ENCODE results near the gene WFDC1.

WFDC1 gene

GRCh38 chr16:84294531-84295142 is at the start of gene WFDC1:
Gene WFDC1 (plus strand): TSS chr16:84294878. CDS start chr16:84294972, 94 bp downstream.
- DNase-seq (ENCODE audit: low read depth in 3 of 3, low spot score in 1 of 3), result no peak

- no peak for DNase-seq (ENCODE audit: low read depth in 3 of 3, low spot score in 1 of 3)
Observed at GRCh38 chr16:84245956-84246678, 48.6 kb upstream of the WFDC1 start.

DNA sequence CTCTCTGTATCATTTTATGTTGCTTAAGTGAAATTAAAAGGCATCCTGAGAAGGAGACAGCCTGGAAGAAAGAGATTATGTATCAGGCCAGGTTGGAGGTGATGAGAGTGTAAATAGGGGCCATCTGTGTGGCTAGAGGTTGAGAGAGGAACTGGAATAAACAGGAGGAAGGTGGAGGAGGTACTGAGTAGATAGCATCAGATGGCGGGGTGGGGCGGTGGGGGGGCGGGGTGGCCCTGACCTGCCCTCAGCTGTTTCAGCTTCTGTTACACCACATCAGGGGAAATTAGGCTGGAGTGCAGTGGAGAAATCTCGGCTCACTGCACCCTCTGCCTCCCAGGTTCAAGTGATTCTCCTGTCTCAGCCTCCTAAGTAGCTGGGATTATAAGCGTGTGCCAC is 48.0 kb upstream of the WFDC1 start:
- DNase-seq (ENCODE audit: low read depth in 3 of 3, low spot score in 1 of 3), result no peak

DNA sequence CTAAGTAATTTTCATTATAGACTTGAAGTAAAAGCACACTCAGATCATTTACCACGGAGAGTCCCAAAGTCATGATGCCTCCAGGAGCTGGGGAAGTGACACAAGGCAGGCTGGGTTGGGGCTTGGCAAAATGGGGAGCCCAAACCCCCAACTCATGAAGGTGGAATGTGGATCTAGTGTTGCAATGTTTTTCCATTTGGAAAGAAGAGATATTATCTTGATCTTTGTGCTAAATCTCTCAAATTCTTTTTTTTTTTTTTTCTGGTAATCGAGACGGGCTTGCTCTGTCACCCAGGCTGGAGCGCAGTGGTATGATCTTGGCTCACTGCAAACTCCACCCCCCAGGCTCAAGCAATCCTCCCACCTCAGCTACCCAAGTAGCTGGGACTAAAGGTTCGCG is 47.3 kb upstream of the WFDC1 start:
- no peak for DNase-seq (ENCODE audit: low read depth in 3 of 3, low spot score in 1 of 3)

- no peak for DNase-seq (ENCODE audit: low read depth in 3 of 3, low spot score in 1 of 3)
Observed at GRCh38 chr16:84247844-84248243, 46.8 kb upstream of the WFDC1 start.

DNA sequence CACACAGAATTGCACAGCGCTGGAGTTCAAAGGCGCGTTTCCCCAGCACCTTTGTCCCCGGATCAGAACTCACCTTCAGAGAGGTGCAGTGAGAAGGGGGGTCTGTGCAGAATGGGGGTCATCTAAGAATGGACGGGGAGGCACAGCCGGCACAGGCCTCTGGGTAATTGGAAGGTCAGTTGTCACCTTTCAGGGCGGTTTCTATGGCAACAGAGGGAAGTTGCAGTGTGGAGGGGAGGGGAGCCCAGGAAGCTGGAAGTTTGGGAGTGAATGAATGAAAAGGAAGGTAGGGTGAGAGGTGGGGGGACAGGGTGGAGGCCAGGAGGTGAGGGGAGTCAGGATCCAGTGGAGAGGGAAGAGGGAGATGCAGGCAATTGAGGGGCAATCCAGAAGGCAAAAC is 42.5 kb upstream of the WFDC1 start:
- no peak for DNase-seq (ENCODE audit: low read depth in 3 of 3, low spot score in 1 of 3)

DNA sequence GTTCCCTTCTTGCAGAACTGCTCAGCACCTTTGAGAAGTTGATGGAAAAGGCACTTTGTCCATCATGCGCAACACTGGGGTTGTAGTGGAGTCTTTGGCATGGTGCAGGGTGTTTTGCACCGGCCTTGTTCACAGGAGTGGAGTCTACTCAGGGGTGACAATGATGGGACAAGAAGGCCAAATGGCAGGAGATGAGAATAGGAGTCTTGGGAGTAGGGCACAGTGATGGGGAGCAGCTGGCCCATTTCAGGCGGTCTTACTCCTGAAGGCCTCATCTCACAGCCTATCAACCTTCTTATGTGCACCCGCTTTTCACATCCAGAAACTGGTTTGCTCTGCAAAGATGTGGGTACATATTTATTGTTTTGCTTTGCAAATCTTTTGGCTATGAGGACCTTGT is 41.5 kb upstream of the WFDC1 start:
- DNase-seq (ENCODE audit: low read depth in 3 of 3, low spot score in 1 of 3), result no peak

- no peak for DNase-seq (ENCODE audit: low read depth in 3 of 3, low spot score in 1 of 3)
Observed at GRCh38 chr16:84254062-84254461, 40.6 kb upstream of the WFDC1 start.

- DNase-seq (ENCODE audit: low read depth in 3 of 3, low spot score in 1 of 3), result no peak
Observed at GRCh38 chr16:84255050-84255810, 39.4 kb upstream of the WFDC1 start.

GRCh38 chr16:84258266-84258665 is 36.4 kb upstream of the WFDC1 start:
- no peak for DNase-seq (ENCODE audit: low read depth in 3 of 3, low spot score in 1 of 3)

- DNase-seq (ENCODE audit: low read depth in 3 of 3, low spot score in 1 of 3), result no peak
Observed at GRCh38 chr16:84259691-84260090, 35.0 kb upstream of the WFDC1 start.

DNA sequence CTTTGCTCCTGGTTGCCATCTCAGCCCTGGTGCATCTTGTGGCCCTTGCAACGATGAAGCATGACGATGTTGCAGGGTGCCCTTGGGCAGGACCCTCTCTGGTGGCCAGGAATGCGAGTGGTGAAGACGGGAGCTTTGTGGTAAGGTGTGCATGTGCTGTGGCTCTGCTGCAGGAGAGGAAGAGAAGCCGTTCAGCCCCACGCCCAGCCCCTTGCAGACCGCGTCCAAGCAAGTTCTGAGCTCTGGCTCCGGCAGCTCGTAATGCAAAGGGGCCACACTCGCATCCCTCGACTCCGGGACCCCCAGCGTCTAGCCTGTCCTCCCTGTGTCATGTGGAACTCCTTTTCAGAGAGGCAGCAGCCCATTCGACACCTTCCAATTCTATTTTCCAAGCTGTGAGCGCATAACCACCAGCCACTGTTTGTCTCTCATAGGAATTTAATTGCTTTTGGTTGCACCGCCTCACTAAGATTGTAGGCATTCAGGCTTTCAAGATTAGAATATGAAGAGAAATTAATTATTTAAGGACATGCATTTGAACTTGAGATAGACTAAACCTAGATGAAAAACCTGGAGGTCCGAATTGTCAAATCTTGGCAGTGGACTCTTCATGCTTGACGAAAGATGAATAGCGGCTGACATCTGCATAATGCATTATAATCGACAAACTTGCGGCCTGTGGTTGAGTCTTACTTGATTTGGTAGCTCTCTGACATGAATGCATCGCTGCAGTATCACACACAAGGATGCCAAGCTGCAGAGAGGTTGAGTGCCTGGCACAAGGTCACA is 33.7 kb upstream of the WFDC1 start:
- no peak for DNase-seq (ENCODE audit: low read depth in 3 of 3, low spot score in 1 of 3)

- no peak for DNase-seq (ENCODE audit: low read depth in 3 of 3, low spot score in 1 of 3)
Observed at GRCh38 chr16:84262031-84262430, 32.6 kb upstream of the WFDC1 start.

- no peak for DNase-seq (ENCODE audit: low read depth in 3 of 3, low spot score in 1 of 3)
Observed at GRCh38 chr16:84262939-84263338, 31.7 kb upstream of the WFDC1 start.

GRCh38 chr16:84266451-84266850 is 28.2 kb upstream of the WFDC1 start:
- DNase-seq (ENCODE audit: low read depth in 3 of 3, low spot score in 1 of 3), result no peak

- DNase-seq (ENCODE audit: low read depth in 3 of 3, low spot score in 1 of 3), result no peak
Observed at GRCh38 chr16:84267380-84267779, 27.3 kb upstream of the WFDC1 start.

- DNase-seq (ENCODE audit: low read depth in 3 of 3, low spot score in 1 of 3), result no peak
Observed at GRCh38 chr16:84268291-84269040, 26.2 kb upstream of the WFDC1 start.

GRCh38 chr16:84270071-84270470 is 24.6 kb upstream of the WFDC1 start:
- no peak for DNase-seq (ENCODE audit: low read depth in 3 of 3, low spot score in 1 of 3)

- DNase-seq (ENCODE audit: low read depth in 3 of 3, low spot score in 1 of 3), result no peak
Observed at GRCh38 chr16:84270531-84270930, 24.1 kb upstream of the WFDC1 start.

GRCh38 chr16:84271037-84271436 is 23.6 kb upstream of the WFDC1 start:
- DNase-seq (ENCODE audit: low read depth in 3 of 3, low spot score in 1 of 3), result no peak

GRCh38 chr16:84271866-84272265 is 22.8 kb upstream of the WFDC1 start:
- DNase-seq (ENCODE audit: low read depth in 3 of 3, low spot score in 1 of 3), result no peak
